ENCODE data around the gene BORCS5.

GRCh38 chr12:12450043-12450471 lies 93.2 kb downstream of the BORCS5 start:
- TF ChIP-seq, protein P1, sequence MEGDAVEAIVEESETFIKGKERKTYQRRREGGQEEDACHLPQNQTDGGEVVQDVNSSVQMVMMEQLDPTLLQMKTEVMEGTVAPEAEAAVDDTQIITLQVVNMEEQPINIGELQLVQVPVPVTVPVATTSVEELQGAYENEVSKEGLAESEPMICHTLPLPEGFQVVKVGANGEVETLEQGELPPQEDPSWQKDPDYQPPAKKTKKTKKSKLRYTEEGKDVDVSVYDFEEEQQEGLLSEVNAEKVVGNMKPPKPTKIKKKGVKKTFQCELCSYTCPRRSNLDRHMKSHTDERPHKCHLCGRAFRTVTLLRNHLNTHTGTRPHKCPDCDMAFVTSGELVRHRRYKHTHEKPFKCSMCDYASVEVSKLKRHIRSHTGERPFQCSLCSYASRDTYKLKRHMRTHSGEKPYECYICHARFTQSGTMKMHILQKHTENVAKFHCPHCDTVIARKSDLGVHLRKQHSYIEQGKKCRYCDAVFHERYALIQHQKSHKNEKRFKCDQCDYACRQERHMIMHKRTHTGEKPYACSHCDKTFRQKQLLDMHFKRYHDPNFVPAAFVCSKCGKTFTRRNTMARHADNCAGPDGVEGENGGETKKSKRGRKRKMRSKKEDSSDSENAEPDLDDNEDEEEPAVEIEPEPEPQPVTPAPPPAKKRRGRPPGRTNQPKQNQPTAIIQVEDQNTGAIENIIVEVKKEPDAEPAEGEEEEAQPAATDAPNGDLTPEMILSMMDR (IDR thresholded peaks at IDR 0.05): no peak
- TF ChIP-seq POLR2A (IDR thresholded peaks at IDR 0.05): no peak

All from body of pancreas (tissue), 4 donors.